Activated B cell treated with CpG ODN at 0.5 μM for 24 hours (primary cell): ENCODE measurements around the gene ACTC1. TPM values are rescaled to one million over a fixed set of nuclear protein-coding genes. Genes with fewer than 3 reads are reported as not detected.

ENCODE experiments used
- ATAC-seq: fragments of 200-7000 bp; cut with Tn5 transposase; one replicate; pipeline ENCODE4 v1.10.0; 2021; ENCODE audit warnings: low read depth, mild to moderate bottlenecking, moderate library complexity
- CTCF ChIA-PET: fragments of 350-600 bp; sonication (Branson Sonifier 250); formaldehyde crosslinking; loops from one replicate; lab custom pipeline; 2021; ENCODE audit warnings: antibody characterized with exemption; lab: Charles Lee
- POLR2A ChIA-PET: fragments of 350-600 bp; sonication (Branson Sonifier 250); formaldehyde crosslinking; loops from one replicate; lab custom pipeline; 2021; ENCODE audit warnings: antibody characterized with exemption; lab: Charles Lee
- DNase-seq: peaks from one replicate; pipeline ENCODE4 v3.0.0; 2022
- H3K27ac Mint-ChIP-seq: one replicate; pipeline ENCODE4 v1.8.0; 2020; ENCODE audit warnings: mixed read lengths
- H3K27me3 Mint-ChIP-seq: one replicate; pipeline ENCODE4 v1.8.0; 2021; ENCODE audit warnings: mixed read lengths
- H3K36me3 Mint-ChIP-seq: one replicate; pipeline ENCODE4 v1.8.0; 2021; ENCODE audit warnings: low read depth, mixed read lengths
- H3K4me1 Mint-ChIP-seq: one replicate; pipeline ENCODE4 v1.8.0; 2021; ENCODE audit warnings: mixed read lengths
- H3K4me3 Mint-ChIP-seq: one replicate; pipeline ENCODE4 v1.8.0; 2020; ENCODE audit warnings: mild to moderate bottlenecking, mixed read lengths
- H3K9me3 Mint-ChIP-seq: one replicate; pipeline ENCODE4 v1.8.0; 2020; ENCODE audit warnings: mixed read lengths
- intact Hi-C: fragments of 100-400 bp; cut with micrococcal nuclease; formaldehyde crosslinking; loops from one replicate; pipeline ENCODE4 v1.15.1; 2024
- total RNA-seq: library from RNA; stranded (reverse); gene quantifications from 2 replicates; pipeline ENCODE4 v1.2.3, GENCODE V29; 2022
- TF ChIP-seq, protein P1 (sequence below): fragments of 200-600 bp; IDR thresholded peaks from one replicate; pipeline ENCODE4 v1.8.0; 2022; ENCODE audit warnings: antibody characterized with exemption, mild to moderate bottlenecking

ACTC1 gene
- total RNA-seq, 1 donor from 2014 or later: not detected

DNA sequence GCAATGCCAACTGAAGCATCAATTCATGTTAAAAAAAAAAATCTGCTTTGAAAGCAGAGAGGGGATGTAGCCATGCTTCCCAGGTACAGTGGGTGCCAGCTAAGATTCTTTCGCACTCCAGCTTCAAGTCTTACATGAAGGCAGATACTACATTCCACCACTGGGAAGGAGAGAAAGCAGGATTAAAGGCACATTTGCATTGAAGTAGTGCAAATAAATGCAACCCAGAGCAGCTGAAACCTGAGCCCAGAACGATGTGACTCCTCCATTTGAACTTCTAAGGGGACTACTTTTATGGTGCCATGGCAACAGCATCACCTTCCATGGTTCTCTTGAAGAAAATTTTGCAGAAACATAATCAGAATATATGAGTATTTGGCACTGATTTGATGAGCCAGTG is 21.4 kb downstream of the ACTC1 start:
- intact Hi-C loops: no loop called here
- Mint-ChIP-seq H3K9me3 (no peaks in the 10 kb centered on the region), H3K36me3 (no peaks in the 10 kb centered on the region), H3K4me1 (no peaks in the 10 kb centered on the region), H3K4me3 (no peak overlapping the region), H3K27ac (no peak overlapping the region), H3K27me3 (peaks cover 4% of the 10 kb centered on the region)
- POLR2A ChIA-PET: no interaction called here
- ATAC-seq (no peak), DNase-seq (no peak)
- TF ChIP-seq, protein P1, sequence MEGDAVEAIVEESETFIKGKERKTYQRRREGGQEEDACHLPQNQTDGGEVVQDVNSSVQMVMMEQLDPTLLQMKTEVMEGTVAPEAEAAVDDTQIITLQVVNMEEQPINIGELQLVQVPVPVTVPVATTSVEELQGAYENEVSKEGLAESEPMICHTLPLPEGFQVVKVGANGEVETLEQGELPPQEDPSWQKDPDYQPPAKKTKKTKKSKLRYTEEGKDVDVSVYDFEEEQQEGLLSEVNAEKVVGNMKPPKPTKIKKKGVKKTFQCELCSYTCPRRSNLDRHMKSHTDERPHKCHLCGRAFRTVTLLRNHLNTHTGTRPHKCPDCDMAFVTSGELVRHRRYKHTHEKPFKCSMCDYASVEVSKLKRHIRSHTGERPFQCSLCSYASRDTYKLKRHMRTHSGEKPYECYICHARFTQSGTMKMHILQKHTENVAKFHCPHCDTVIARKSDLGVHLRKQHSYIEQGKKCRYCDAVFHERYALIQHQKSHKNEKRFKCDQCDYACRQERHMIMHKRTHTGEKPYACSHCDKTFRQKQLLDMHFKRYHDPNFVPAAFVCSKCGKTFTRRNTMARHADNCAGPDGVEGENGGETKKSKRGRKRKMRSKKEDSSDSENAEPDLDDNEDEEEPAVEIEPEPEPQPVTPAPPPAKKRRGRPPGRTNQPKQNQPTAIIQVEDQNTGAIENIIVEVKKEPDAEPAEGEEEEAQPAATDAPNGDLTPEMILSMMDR: no peak
- CTCF ChIA-PET: no interaction called here

DNA sequence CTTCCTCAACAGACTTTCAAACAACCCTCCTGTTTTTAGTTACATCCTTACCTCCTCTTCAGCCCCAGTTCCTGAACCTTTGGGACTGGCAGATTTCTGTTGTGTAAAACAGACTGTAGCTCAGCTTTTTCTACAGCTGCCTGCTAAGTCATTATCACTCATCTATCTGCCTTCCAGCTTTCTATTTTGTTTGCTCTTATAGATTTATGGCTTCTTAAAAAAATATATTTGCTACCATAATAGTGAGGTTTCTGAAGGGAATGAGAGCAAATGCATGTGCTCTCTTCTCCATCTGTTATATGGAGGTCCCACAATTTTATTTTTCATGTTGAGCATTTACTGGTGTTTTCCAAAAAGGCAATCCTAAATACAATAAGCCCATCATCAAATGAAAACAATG is 22.3 kb downstream of the ACTC1 start:
- intact Hi-C loops: no loop called here
- CTCF ChIA-PET: no interaction called here
- Mint-ChIP-seq H3K9me3 (no peaks in the 10 kb centered on the region), H3K36me3 (no peaks in the 10 kb centered on the region), H3K27ac (no peak overlapping the region), H3K4me3 (no peak overlapping the region), H3K4me1 (no peaks in the 10 kb centered on the region), H3K27me3 (peaks cover 4% of the 10 kb centered on the region)
- POLR2A ChIA-PET: no interaction called here
- DNase-seq (no peak), ATAC-seq (no peak)
- TF ChIP-seq, protein P1: no peak

DNA sequence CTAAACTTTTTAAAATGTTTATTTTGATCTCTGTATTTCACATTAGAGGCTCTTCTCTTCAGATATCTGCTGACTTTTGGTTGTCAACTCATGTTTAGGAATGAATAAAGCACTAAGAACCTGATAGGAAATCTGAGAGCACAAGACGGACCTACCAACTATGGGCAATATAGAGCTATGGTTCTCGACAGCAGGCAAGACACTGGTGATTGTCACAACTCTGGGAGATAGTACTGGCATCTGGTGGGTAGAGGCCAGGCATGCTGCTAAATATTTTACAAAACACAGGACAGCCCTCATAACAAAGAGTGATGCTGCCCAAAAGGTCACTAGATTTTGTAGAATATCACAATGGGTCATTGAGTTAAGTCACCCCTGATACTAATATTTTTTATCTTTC is 23.0 kb downstream of the ACTC1 start:
- TF ChIP-seq, protein P1: no peak
- H3K27ac Mint-ChIP-seq: no peak overlapping the region
- POLR2A ChIA-PET: no interaction called here
- peaks cover 4% of the 10 kb centered on the region for H3K27me3 Mint-ChIP-seq
- CTCF ChIA-PET: no interaction called here
- DNase-seq (no peak), ATAC-seq (no peak)
- H3K4me3 Mint-ChIP-seq: no peak overlapping the region
- intact Hi-C loops: no loop called here
- H3K36me3 Mint-ChIP-seq: no peaks in the 10 kb centered on the region
- no peaks in the 10 kb centered on the region for H3K4me1 Mint-ChIP-seq
- no peaks in the 10 kb centered on the region for H3K9me3 Mint-ChIP-seq

DNA sequence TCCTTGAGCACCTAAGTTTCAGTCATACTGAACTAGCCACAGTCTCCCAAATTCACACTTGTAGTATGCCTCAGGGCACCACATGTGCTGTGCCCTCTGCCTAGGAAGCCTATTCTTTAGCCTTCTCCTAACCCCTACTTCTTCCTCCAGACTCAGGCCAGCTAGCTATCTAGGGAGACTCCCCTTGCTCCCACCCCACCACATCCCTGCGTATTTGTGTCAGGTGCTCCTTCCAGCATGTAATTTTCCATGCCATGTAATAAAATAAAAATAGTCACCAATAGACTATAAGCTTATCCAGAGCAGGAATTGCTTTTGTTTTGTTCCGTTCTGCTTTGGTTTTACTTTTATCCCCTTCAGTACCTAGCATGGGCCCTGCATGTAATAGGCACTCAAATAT is 25.6 kb downstream of the ACTC1 start:
- no peak for ATAC-seq
- Mint-ChIP-seq H3K27me3 (peaks cover 4% of the 10 kb centered on the region), H3K27ac (no peak overlapping the region), H3K9me3 (no peaks in the 10 kb centered on the region), H3K4me1 (no peaks in the 10 kb centered on the region), H3K4me3 (no peak overlapping the region), H3K36me3 (no peaks in the 10 kb centered on the region)
- TF ChIP-seq, protein P1: no peak
- DNase-seq: no peak
- CTCF ChIA-PET: no interaction called here
- intact Hi-C loops: no loop called here
- POLR2A ChIA-PET: no interaction called here

DNA sequence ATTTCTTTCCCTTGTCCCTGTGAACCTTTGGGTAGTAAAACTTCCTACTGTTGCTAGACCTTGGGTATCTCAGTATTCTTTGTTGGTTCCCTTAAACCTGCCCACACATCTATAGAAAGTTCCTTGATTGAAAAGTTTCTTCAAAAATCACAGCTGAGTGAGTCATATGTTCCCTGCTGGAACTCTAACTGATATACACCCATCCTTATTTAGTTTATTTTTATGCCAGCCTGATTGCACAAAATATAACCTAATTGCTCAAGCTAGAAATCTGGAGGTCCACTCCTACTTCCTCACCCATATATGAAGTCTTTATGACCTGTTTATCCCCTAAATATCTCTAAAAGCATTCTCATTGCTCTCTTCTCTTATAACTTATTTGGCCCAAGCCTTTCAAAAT is 26.8 kb downstream of the ACTC1 start:
- no peaks in the 10 kb centered on the region for H3K36me3 Mint-ChIP-seq
- no peak for DNase-seq
- no peak for ATAC-seq
- H3K27me3 Mint-ChIP-seq: peaks cover 4% of the 10 kb centered on the region
- TF ChIP-seq, protein P1: no peak
- H3K4me1 Mint-ChIP-seq: no peaks in the 10 kb centered on the region
- intact Hi-C loops: no loop called here
- no peaks in the 10 kb centered on the region for H3K9me3 Mint-ChIP-seq
- ChIA-PET CTCF (no interaction called here), POLR2A (no interaction called here)
- no peak overlapping the region for H3K27ac Mint-ChIP-seq
- H3K4me3 Mint-ChIP-seq: no peak overlapping the region
